Endothelial cell of umbilical vein (primary cell): ENCODE measurements around the gene HIRA. TPM values are rescaled to one million over a fixed set of nuclear protein-coding genes. Genes with fewer than 3 reads are reported as not detected.

ENCODE experiments used
- BruUV-seq: library from RNA; stranded (reverse); fragments of 400-500 nt; replicated peaks from 2 replicates; lab custom pipeline; 2021; lab: Mats Ljungman, UMichigan
- CTCF ChIA-PET: fragments of 300-600, 350-600 bp; sonication (Branson Sonifier 250); formaldehyde crosslinking; loops from one replicate; lab custom pipeline; 2021; ENCODE audit warnings: antibody characterized with exemption, inconsistent platforms; lab: Charles Lee
- POLR2A ChIA-PET: fragments of 300-600, 350-600 bp; sonication (Branson Sonifier 250); formaldehyde crosslinking; loops from one replicate; lab custom pipeline; 2021; ENCODE audit warnings: antibody characterized with exemption, inconsistent platforms; lab: Charles Lee
- DNase-seq: peaks from one replicate; pipeline ENCODE4 v3.0.0-alpha.2; 2011; ENCODE audit warnings: low read depth, low spot score
- FAIRE-seq: peaks from 2 replicates; lab custom pipeline; 2011; peaks lifted over from hg19 to GRCh38; lab: Jason Lieb, UNC
- H2AFZ ChIP-seq: 2 replicates; pipeline ENCODE4 v1.6.0; 2012; ENCODE audit warnings: low read depth, low read length, control low read depth, inconsistent platforms
- H3K27ac ChIP-seq: 2 replicates; pipeline ENCODE4 v1.5.1; 2011; ENCODE audit warnings: low read depth, mild to moderate bottlenecking, control low read depth, low read length, moderate library complexity; ENCODE audit not compliant: insufficient read depth
- H3K27me3 ChIP-seq, 2 experiments: 2 replicates each; pipeline versions ENCODE4 v1.6.0 to v1.6.1; 2011; ENCODE audit warnings: low read length in 2 of 2, mixed read lengths in 1 of 2; ENCODE audit not compliant: control insufficient read depth in 2 of 2, insufficient read depth in 2 of 2
- H3K36me3 ChIP-seq, 2 experiments: 2 replicates in 1 of 2; 3 replicates in 1 of 2; pipeline ENCODE4 v1.5.1; 2011; ENCODE audit warnings: low read length in 2 of 2, mild to moderate bottlenecking in 1 of 2, moderate library complexity in 1 of 2; ENCODE audit not compliant: control insufficient read depth in 2 of 2, insufficient read depth in 2 of 2; ENCODE audit errors: extremely low read depth in 1 of 2
- H3K4me1 ChIP-seq: 3 replicates; pipeline ENCODE4 v1.5.1; 2011; ENCODE audit warnings: mild to moderate bottlenecking, low read length; ENCODE audit not compliant: control insufficient read depth, insufficient read depth; ENCODE audit errors: extremely low read depth
- H3K4me2 ChIP-seq: 2 replicates; pipeline ENCODE4 v1.6.1; 2011; ENCODE audit warnings: low read length, control low read depth, mixed read lengths; ENCODE audit not compliant: insufficient read depth
- H3K4me3 ChIP-seq, 3 experiments: fragments of 200-600 bp in 1 of 3; sonication (generic), shearing (Covaris generic) in 1 of 3; replicated peaks in 1 of 3; 2 replicates each; pipeline ENCODE4 v1.5.1; 2011 to 2016; ENCODE audit warnings: control low read depth in 3 of 3, low read length in 3 of 3, mild to moderate bottlenecking in 2 of 3, inconsistent platforms in 1 of 3, low read depth in 1 of 3, moderate library complexity in 1 of 3; ENCODE audit not compliant: insufficient read depth in 1 of 3
- H3K79me2 ChIP-seq: 2 replicates; pipeline ENCODE4 v1.6.0; 2012; ENCODE audit warnings: low read length, inconsistent platforms; ENCODE audit not compliant: control insufficient read depth, insufficient read depth
- H3K9ac ChIP-seq: replicated peaks from 2 replicates; pipeline ENCODE3; 2011; ENCODE audit warnings: low read length, control low read depth; ENCODE audit not compliant: insufficient read depth; ENCODE audit errors: extremely low read depth
- H3K9me1 ChIP-seq: replicated peaks from 3 replicates; pipeline ENCODE4 v1.6.0; 2011; ENCODE audit warnings: mild to moderate bottlenecking, low read length; ENCODE audit not compliant: control insufficient read depth, insufficient read depth; ENCODE audit errors: extremely low read depth
- H3K9me3 ChIP-seq: replicated peaks from 2 replicates; pipeline ENCODE4 v1.5.1; 2012; ENCODE audit warnings: low read length, inconsistent platforms; ENCODE audit not compliant: control insufficient read depth, insufficient read depth
- H4K20me1 ChIP-seq: replicated peaks from 2 replicates; pipeline ENCODE3; 2011; ENCODE audit warnings: mild to moderate bottlenecking, low read length; ENCODE audit not compliant: control insufficient read depth, insufficient read depth; ENCODE audit errors: extremely low read depth
- CTCF ChIP-seq, 2 donors: IDR thresholded peaks; 1 replicate in 1 of 2; 2 replicates in 1 of 2; pipeline ENCODE4 v1.5.1; 2011; ENCODE audit warnings: low read length in 2 of 2, mild to moderate bottlenecking in 2 of 2, moderate library complexity in 2 of 2, control low read depth in 1 of 2, inconsistent platforms in 1 of 2, low read depth in 1 of 2; ENCODE audit not compliant: insufficient read depth in 1 of 2; ENCODE audit errors: extremely low read depth in 1 of 2
- EZH2 ChIP-seq: IDR thresholded peaks from 2 replicates; pipeline ENCODE4 v1.6.1; 2012; ENCODE audit warnings: borderline replicate concordance, low read depth, mild to moderate bottlenecking, moderate library complexity, low read length, inconsistent platforms; ENCODE audit not compliant: severe bottlenecking
- FOS ChIP-seq: IDR thresholded peaks from 2 replicates; pipeline ENCODE4 v1.6.1; 2011; ENCODE audit warnings: mild to moderate bottlenecking, low read length, moderate library complexity, borderline replicate concordance; ENCODE audit not compliant: insufficient read depth
- GATA2 ChIP-seq: IDR thresholded peaks from 2 replicates; pipeline ENCODE4 v1.7.0; 2011; ENCODE audit warnings: low read depth, mild to moderate bottlenecking, moderate library complexity, mixed read lengths, low read length; ENCODE audit not compliant: insufficient read length, insufficient read depth
- JUN ChIP-seq: IDR thresholded peaks from 2 replicates; pipeline ENCODE4 v1.6.1; 2011; ENCODE audit warnings: borderline replicate concordance, low read depth; ENCODE audit not compliant: insufficient read length, insufficient read depth
- MAX ChIP-seq: IDR thresholded peaks from 2 replicates; pipeline ENCODE4 v1.6.1; 2011; ENCODE audit not compliant: insufficient read depth, insufficient read length
- MYC ChIP-seq: IDR thresholded peaks from one replicate; pipeline ENCODE4 v1.6.1; 2011; ENCODE audit warnings: mild to moderate bottlenecking, low read depth, low read length
- POLR2A ChIP-seq: IDR thresholded peaks from 2 replicates; pipeline ENCODE4 v1.6.1; 2012; ENCODE audit warnings: low read depth, mild to moderate bottlenecking, control low read depth, low read length
- POLR2AphosphoS5 ChIP-seq: IDR thresholded peaks from 2 replicates; pipeline ENCODE4 v1.6.1; 2012; ENCODE audit warnings: low read depth, mild to moderate bottlenecking, control low read depth, low read length, moderate library complexity; ENCODE audit not compliant: insufficient read depth
- dilution Hi-C: fragments of 300-500 bp; cut with MboI; formaldehyde crosslinking; loops from one replicate; pipeline ENCODE4 v1.15.0; 2019; ENCODE audit warnings: low sequenced_read_pairs; ENCODE audit not compliant: extremely low pct_ligation_motif_present
- intact Hi-C: fragments of 100-400 bp; cut with micrococcal nuclease; formaldehyde crosslinking; loops from one replicate; pipeline ENCODE4 v1.10.0; 2022
- polyA plus RNA-seq, 4 experiments: library from polyadenylated mRNA; depleted of rRNA in 3 of 4; stranded (reverse) in 3 of 4; unstranded in 1 of 4; fragments of >200 nt; gene quantifications; 2 replicates each; pipeline versions ENCODE4 v1.2.1 to v1.2.3, GENCODE V29; 2011 to 2012; ENCODE audit warnings: missing spikeins in 1 of 4
- total RNA-seq: library from RNA; stranded (reverse); gene quantifications from 2 replicates; pipeline ENCODE4 v1.2.3, GENCODE V29; 2021

Gene HIRA
- total and polyA plus RNA-seq, 2 donors (not counting 3 experiments of a cell fraction or from before 2014, with no cell fraction given): 17.3 to 27.7 TPM

- H3K36me3 ChIP-seq: peaks cover 18 to 55% of the 10 kb centered on the region in 2 experiments
- no TSS peak for BruUV-seq
- FAIRE-seq: no peak
Measured at GRCh38 chr22:19360300-19360792, 71.2 kb downstream of the HIRA start.

More at GRCh38 chr22:19360300-19360792, 71.2 kb downstream of the HIRA start:
- DNase-seq: no peak
- Histone ChIP-seq H3K4me1 (no peaks in the 10 kb centered on the region), H3K27ac (no peak overlapping the region), H3K9me1 (no peaks in the 10 kb centered on the region), H3K9me3 (no peaks in the 10 kb centered on the region), H3K9ac (no peak overlapping the region), H4K20me1 (no peaks in the 10 kb centered on the region), H3K79me2 (no peaks in the 10 kb centered on the region), H3K27me3 (no peaks in the 10 kb centered on the region), H2AFZ (no peak overlapping the region), H3K4me3 (no peak overlapping the region), H3K4me2 (no peak overlapping the region)
- intact Hi-C loops: no loop called here
- ChIA-PET POLR2A (no interaction called here), CTCF (interaction anchor here (1.0 kb wide), 1 partner anchor 11 kb away, joined by 3 read pairs; no protein-coding TSS in a partner anchor)
- dilution Hi-C loops: no loop called here
- no peak for TF ChIP-seq GATA2
- TF ChIP-seq POLR2A: no peak
- no peak for TF ChIP-seq FOS
- no peak for TF ChIP-seq POLR2AphosphoS5
- no peak for TF ChIP-seq CTCF (IDR thresholded peaks at IDR 0.05; ENCODE audit: extremely low read depth in 1 of 2, insufficient read depth in 1 of 2, low read depth in 1 of 2, low read length in 2 of 2)
- no peak for TF ChIP-seq MYC
- no peak for TF ChIP-seq MAX
- no peak for TF ChIP-seq EZH2
- TF ChIP-seq JUN: no peak
